Measurements from ENCODE around the gene ACACA. TPM values are rescaled to one million over a fixed set of nuclear protein-coding genes. Genes with fewer than 3 reads are reported as not detected.

Gene ACACA
- total RNA-seq, 2 donors from 2014 or later = 8.6 to 10.2 TPM

DNA sequence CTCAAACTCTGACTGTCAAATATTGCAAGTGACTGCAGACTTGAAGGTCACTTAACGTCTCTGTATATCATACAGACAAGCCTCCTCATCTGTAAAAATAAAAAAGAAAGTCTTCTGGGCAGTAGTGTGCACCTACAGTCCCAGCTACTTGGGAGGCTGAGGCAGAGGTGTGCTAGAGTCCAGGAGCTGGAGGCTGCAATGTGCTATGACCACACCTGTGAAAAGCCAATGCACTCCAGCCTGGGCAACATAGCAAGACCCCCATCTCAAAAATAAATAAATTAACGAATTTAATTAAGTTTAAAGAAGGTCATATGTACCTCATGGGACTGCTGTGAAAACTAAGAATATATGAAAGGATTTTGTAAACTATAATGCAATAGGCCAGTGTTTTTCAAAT, 65.8 kb downstream of the ACACA start:
- Histone ChIP-seq H3K27ac (no peak overlapping the region), H3K4me3 (no peak overlapping the region), H3K4me1 (no peaks in the 10 kb centered on the region), H3K9me3 (no peaks in the 10 kb centered on the region), H3K27me3 (no peaks in the 10 kb centered on the region), H3K36me3 (no peaks in the 10 kb centered on the region)
- no peak for DNase-seq (ENCODE audit: low spot score)
- no peak for TF ChIP-seq CTCF (IDR thresholded peaks at IDR 0.05)

DNA sequence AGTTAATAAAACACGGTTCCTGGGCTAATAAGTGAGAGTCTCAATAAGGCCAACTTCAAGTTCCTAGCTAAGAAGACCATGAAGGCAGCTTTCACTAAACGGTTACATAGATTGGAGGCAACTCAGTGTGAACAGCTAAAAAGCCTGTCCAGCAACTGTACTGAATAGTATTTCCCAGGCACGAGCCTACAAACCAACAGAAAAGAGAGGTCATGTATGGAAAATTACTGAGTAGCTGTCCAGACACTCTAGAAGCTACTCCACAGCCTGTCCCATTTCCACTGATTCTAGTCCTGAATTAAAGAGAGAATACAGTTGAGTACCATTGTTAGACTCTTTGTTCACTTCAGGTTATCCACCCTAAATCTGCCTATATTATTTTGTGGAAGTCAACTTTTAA, 67.3 kb downstream of the ACACA start:
- H3K4me3 ChIP-seq = no peak overlapping the region
- no peak for TF ChIP-seq CTCF (IDR thresholded peaks at IDR 0.05)
- H3K36me3 ChIP-seq = no peaks in the 10 kb centered on the region
- H3K27ac ChIP-seq = no peak overlapping the region
- H3K27me3 ChIP-seq = no peaks in the 10 kb centered on the region
- H3K9me3 ChIP-seq = no peaks in the 10 kb centered on the region
- no peaks in the 10 kb centered on the region for H3K4me1 ChIP-seq
- no peak for DNase-seq (ENCODE audit: low spot score)

GRCh38 chr17:37338847-37339246, 67.8 kb downstream of the ACACA start:
- DNase-seq (ENCODE audit: low spot score) = no peak
- H3K4me1 ChIP-seq = no peaks in the 10 kb centered on the region
- TF ChIP-seq CTCF (IDR thresholded peaks at IDR 0.05) = no peak
- H3K9me3 ChIP-seq = no peaks in the 10 kb centered on the region
- no peaks in the 10 kb centered on the region for H3K36me3 ChIP-seq
- no peaks in the 10 kb centered on the region for H3K27me3 ChIP-seq
- no peak overlapping the region for H3K27ac ChIP-seq
- no peak overlapping the region for H3K4me3 ChIP-seq

DNA sequence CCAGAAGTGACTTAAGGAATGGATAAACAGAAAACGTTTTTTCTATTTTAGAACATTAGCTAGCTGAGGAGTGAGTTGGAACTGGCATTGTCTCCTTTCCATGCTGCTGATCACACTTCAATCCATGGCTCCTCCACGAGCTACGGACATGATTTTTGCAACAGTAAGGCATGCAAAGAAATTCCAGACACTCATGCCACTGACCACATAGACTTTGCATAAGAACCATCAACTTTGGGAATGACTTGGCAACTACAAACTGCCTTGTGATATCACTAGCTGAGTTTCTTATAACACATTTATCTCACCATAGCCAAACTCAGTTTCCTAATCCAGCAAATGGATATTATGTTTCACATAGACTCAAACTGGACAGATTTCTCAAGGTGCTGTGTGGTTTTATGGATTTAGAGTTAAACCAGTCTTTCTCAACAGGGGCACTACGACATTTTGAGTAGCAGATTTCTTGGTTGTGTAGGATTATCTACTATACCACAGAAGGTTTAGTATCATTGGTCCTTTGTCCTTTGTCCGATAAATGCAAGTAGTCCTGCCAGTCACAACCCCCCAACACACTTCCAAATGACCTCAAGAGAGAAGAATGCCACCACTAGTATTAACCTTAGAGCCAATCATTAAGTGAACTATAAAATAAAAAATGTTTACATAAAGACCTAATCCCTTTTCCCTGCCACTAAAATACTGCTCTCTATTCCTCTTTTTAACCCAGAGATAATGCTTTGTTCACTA, 79.1 kb downstream of the ACACA start:
- DNase-seq (ENCODE audit: low spot score) = no peak
- no peak overlapping the region for H3K27ac ChIP-seq
- no peak for TF ChIP-seq CTCF (IDR thresholded peaks at IDR 0.05)
- H3K4me1 ChIP-seq = no peaks in the 10 kb centered on the region
- no peaks in the 10 kb centered on the region for H3K27me3 ChIP-seq
- no peaks in the 10 kb centered on the region for H3K9me3 ChIP-seq
- H3K36me3 ChIP-seq = no peaks in the 10 kb centered on the region
- no peak overlapping the region for H3K4me3 ChIP-seq

DNA sequence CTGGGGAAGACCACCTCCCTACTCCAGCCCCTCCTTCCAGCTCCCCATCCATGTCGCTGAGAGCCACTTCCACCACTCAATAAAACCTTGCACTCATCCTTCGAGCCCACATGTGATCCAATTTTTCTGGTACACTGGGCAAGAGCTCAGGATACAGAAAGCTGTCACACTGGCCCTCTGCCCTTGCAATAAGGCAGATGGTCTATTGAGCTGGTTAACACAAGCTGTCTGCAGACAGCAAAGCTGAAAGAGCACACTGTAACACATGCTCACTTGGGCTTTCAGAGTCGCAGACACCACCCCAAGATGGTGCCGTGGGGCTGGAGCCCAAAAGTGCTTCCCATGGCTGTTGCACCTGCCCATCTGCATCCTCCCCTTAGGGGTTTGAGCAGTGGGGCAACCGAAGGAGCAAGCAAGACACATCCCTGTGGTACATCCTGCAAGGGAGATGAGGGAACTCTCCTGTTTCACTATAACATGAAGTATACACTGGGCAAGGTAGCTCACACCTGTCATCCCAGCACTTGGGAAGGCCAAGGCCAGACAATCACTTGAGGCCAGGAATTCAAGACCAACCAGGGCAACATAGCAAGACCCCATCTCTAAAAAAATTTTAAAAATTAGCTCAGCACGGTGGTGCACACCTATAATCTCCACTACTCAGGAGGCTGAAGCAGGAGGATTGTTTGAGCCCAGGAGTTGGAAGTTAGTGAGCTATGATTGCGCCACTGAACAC, 83.6 kb downstream of the ACACA start:
- Histone ChIP-seq H3K4me1 (no peaks in the 10 kb centered on the region), H3K27ac (no peak overlapping the region), H3K9me3 (no peaks in the 10 kb centered on the region), H3K4me3 (no peak overlapping the region), H3K36me3 (no peaks in the 10 kb centered on the region), H3K27me3 (no peaks in the 10 kb centered on the region)
- TF ChIP-seq CTCF (IDR thresholded peaks at IDR 0.05) = no peak
- no peak for DNase-seq (ENCODE audit: low spot score)

All from right atrium auricular region (tissue), 2 donors.